ENCODE measurements around the gene DAPK1.

DNA sequence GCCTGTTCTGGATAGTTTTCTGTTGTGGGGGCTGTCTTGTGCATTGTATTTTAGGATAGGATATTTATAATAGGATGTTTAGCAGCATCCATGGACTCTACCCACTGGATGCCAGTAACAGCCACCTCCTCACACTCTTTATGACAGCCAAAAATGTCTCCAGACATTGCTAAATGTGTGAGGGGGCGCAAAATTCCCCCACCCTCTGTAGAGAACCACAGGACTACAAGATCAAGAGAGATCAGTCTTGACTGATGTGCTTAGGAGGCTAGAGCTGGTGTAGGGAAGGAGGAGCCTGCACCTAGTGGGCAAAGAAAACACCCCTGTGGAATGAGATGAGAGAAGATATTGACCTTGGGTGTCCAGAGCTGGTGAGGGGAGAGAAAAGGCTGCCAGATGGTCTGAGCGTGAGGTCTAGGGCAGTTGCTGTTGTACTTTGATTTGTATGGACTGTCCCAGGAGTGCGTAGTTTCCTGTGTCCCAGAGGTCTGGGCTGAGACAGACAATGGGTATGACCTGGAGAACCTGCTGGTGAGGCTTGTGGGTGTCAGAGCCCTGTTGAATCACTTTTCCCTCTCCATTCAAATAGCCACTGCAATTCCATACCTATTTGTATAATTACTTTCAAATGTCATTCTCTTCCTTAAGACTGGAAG lies 16.3 kb downstream of the DAPK1 start:
- TF ChIP-seq, protein P1, sequence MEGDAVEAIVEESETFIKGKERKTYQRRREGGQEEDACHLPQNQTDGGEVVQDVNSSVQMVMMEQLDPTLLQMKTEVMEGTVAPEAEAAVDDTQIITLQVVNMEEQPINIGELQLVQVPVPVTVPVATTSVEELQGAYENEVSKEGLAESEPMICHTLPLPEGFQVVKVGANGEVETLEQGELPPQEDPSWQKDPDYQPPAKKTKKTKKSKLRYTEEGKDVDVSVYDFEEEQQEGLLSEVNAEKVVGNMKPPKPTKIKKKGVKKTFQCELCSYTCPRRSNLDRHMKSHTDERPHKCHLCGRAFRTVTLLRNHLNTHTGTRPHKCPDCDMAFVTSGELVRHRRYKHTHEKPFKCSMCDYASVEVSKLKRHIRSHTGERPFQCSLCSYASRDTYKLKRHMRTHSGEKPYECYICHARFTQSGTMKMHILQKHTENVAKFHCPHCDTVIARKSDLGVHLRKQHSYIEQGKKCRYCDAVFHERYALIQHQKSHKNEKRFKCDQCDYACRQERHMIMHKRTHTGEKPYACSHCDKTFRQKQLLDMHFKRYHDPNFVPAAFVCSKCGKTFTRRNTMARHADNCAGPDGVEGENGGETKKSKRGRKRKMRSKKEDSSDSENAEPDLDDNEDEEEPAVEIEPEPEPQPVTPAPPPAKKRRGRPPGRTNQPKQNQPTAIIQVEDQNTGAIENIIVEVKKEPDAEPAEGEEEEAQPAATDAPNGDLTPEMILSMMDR (IDR thresholded peaks at IDR 0.05): no peak
- TF ChIP-seq POLR2A (IDR thresholded peaks at IDR 0.05; ENCODE audit: low read length): no peak
- no peak for TF ChIP-seq CHD4 (IDR thresholded peaks at IDR 0.05; ENCODE audit: borderline replicate concordance)
- TF ChIP-seq, protein P2, sequence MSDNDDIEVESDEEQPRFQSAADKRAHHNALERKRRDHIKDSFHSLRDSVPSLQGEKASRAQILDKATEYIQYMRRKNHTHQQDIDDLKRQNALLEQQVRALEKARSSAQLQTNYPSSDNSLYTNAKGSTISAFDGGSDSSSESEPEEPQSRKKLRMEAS (IDR thresholded peaks at IDR 0.05): no peak
- no peak for TF ChIP-seq HEYL (CRISPR knock-in tag; IDR thresholded peaks at IDR 0.05)
- TF ChIP-seq MAFK (IDR thresholded peaks at IDR 0.05; ENCODE audit: partially characterized antibody): no peak
- TF ChIP-seq, protein P3, sequence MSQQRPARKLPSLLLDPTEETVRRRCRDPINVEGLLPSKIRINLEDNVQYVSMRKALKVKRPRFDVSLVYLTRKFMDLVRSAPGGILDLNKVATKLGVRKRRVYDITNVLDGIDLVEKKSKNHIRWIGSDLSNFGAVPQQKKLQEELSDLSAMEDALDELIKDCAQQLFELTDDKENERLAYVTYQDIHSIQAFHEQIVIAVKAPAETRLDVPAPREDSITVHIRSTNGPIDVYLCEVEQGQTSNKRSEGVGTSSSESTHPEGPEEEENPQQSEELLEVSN (IDR thresholded peaks at IDR 0.05; ENCODE audit: borderline replicate concordance, low read depth): no peak
- TF ChIP-seq POLR2AphosphoS2 (conservative IDR thresholded peaks at IDR 0.05; ENCODE audit: low read length): no peak
- TF ChIP-seq KDM1A (IDR thresholded peaks at IDR 0.05; ENCODE audit: low read depth): no peak
- TF ChIP-seq SMC3 (IDR thresholded peaks at IDR 0.05): no peak
- TF ChIP-seq ELK1 (IDR thresholded peaks at IDR 0.05; ENCODE audit: low read depth, low read length): no peak
- no peak for TF ChIP-seq JUN (IDR thresholded peaks at IDR 0.05)
- TF ChIP-seq EP300 (IDR thresholded peaks at IDR 0.05): no peak
- TF ChIP-seq ZSCAN20 (CRISPR knock-in tag; IDR thresholded peaks at IDR 0.05): no peak

Measured in A549 (cell line).